MM.1S (cell line): ENCODE results near the gene LRTM2.

ENCODE experiments used
- CTCF ChIP-seq: fragments of 300-600 bp; sonication (generic); IDR thresholded peaks from 2 replicates; pipeline ENCODE4 v1.5.1; 2016; ENCODE audit warnings: antibody characterized with exemption, low read length, mixed read lengths
- EZH2 ChIP-seq: fragments of 300-600 bp; sonication (generic); optimal IDR thresholded peaks from 2 replicates; pipeline ENCODE3; 2017; ENCODE audit warnings: low read depth, mild to moderate bottlenecking, antibody characterized with exemption, low read length, mixed read lengths
- EZH2phosphoT487 ChIP-seq: fragments of 300-600 bp; sonication (generic); IDR thresholded peaks from 2 replicates; pipeline ENCODE4 v1.6.1; 2018; ENCODE audit warnings: antibody characterized with exemption, low read length

GRCh38 chr12:1777798-1778197, 42.6 kb upstream of the LRTM2 start:
- no peak for TF ChIP-seq CTCF
- TF ChIP-seq EZH2 = no peak
- TF ChIP-seq EZH2phosphoT487 = no peak
